ENCODE results near the gene CST6. TPM values are rescaled to one million over a fixed set of nuclear protein-coding genes. Genes with fewer than 3 reads are reported as not detected.
"Not testable (repeated sequence)": the region's sequence is repeated elsewhere in the genome, so short reads cannot be mapped to it uniquely, and the experiment has no call there.

The CST6 gene
- polyA plus RNA-seq, 1 experiment, result 5.9 TPM

DNA sequence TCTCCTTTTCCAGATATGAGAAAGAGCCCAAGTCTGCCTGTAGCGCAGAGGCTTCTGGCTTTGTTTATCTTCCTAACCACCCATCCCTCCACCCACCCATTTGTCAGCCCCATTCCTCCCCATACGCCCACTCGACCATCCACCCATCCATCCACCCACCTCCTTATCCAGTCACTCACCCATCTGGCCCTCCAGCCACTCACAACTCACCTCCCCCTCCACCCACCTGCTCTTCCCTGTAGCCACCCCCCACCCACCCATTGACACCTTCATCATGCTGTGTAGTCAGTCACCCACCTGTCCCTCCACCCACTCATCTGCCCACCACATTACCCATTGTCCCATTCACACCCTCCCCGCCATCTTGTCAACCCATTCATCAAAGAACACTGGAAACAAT lies 5.5 kb downstream of the CST6 start:
- ChIA-PET CTCF (interaction anchor here (1.2 kb wide), 1 partner anchor 52 kb away, joined by 5 read pairs; no protein-coding TSS in a partner anchor), POLR2A (no interaction called here)
- Histone ChIP-seq H3K4me3 (ENCODE audit: low read depth, low read length) (no peak overlapping the region), H3K27me3 (ENCODE audit: control insufficient read depth, insufficient read depth, low read length) (no peaks in the 10 kb centered on the region), H3K36me3 (ENCODE audit: control insufficient read depth, insufficient read depth, low read length) (no peaks in the 10 kb centered on the region)
- DNase-seq (ENCODE audit: low read depth), result no peak
- TF ChIP-seq, protein P1, sequence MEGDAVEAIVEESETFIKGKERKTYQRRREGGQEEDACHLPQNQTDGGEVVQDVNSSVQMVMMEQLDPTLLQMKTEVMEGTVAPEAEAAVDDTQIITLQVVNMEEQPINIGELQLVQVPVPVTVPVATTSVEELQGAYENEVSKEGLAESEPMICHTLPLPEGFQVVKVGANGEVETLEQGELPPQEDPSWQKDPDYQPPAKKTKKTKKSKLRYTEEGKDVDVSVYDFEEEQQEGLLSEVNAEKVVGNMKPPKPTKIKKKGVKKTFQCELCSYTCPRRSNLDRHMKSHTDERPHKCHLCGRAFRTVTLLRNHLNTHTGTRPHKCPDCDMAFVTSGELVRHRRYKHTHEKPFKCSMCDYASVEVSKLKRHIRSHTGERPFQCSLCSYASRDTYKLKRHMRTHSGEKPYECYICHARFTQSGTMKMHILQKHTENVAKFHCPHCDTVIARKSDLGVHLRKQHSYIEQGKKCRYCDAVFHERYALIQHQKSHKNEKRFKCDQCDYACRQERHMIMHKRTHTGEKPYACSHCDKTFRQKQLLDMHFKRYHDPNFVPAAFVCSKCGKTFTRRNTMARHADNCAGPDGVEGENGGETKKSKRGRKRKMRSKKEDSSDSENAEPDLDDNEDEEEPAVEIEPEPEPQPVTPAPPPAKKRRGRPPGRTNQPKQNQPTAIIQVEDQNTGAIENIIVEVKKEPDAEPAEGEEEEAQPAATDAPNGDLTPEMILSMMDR (IDR thresholded peaks at IDR 0.05; ENCODE audit: insufficient read depth, low read depth, low read length), result no peak

GRCh38 chr11:66020212-66020611 lies 8.4 kb downstream of the CST6 start:
- TF ChIP-seq, protein P1 (IDR thresholded peaks at IDR 0.05; ENCODE audit: insufficient read depth, low read depth, low read length), result no peak
- Histone ChIP-seq H3K36me3 (ENCODE audit: control insufficient read depth, insufficient read depth, low read length) (no peaks in the 10 kb centered on the region), H3K27me3 (ENCODE audit: control insufficient read depth, insufficient read depth, low read length) (no peaks in the 10 kb centered on the region), H3K4me3 (ENCODE audit: low read depth, low read length) (no peak overlapping the region)
- DNase-seq (ENCODE audit: low read depth), result no peak
- ChIA-PET CTCF (interaction anchor here (0.7 to 1.6 kb wide), 3 partner anchors 18 to 136 kb away, joined by 3 to 4 read pairs (median 3); partner anchors contain the start of gene BANF1), POLR2A (interaction anchor here (0.6 to 1.1 kb wide), 2 partner anchors 11 to 315 kb away, joined by 3 to 18 read pairs; no protein-coding TSS in a partner anchor)

GRCh38 chr11:66020618-66021357 lies 9.0 kb downstream of the CST6 start:
- POLR2A ChIA-PET, result interaction anchor here (1.1 kb wide), 1 partner anchor 12 kb away, joined by 18 read pairs; no protein-coding TSS in a partner anchor
- Histone ChIP-seq H3K27me3 (ENCODE audit: control insufficient read depth, insufficient read depth, low read length) (no peaks in the 10 kb centered on the region), H3K4me3 (ENCODE audit: low read depth, low read length) (no peak overlapping the region), H3K36me3 (ENCODE audit: control insufficient read depth, insufficient read depth, low read length) (no peaks in the 10 kb centered on the region)
- CTCF ChIA-PET, result interaction anchor here (0.6 to 2.6 kb wide), 5 partner anchors 9 to 137 kb away, joined by 3 to 26 read pairs (median 4); partner anchors contain the start of gene CST6
- TF ChIP-seq, protein P1 (IDR thresholded peaks at IDR 0.05; ENCODE audit: insufficient read depth, low read depth, low read length), result no peak
- DNase-seq (ENCODE audit: low read depth), result no peak

- TF ChIP-seq, protein P1 (IDR thresholded peaks at IDR 0.05; ENCODE audit: insufficient read depth, low read depth, low read length), result peak; percentile 98
- Histone ChIP-seq H3K27me3 (ENCODE audit: control insufficient read depth, insufficient read depth, low read length) (no peaks in the 10 kb centered on the region), H3K36me3 (ENCODE audit: control insufficient read depth, insufficient read depth, low read length) (no peaks in the 10 kb centered on the region), H3K4me3 (ENCODE audit: low read depth, low read length) (no peak overlapping the region)
- CTCF ChIA-PET, result interaction anchor here (0.6 to 3.8 kb wide), 38 partner anchors 9 to 386 kb away, joined by 3 to 48 read pairs (median 4); partner anchors contain the start of genes BANF1, CCDC85B, CST6 and FIBP
- no peak for DNase-seq (ENCODE audit: low read depth)
- POLR2A ChIA-PET, result interaction anchor here (0.6 kb wide), 1 partner anchor 11 kb away, joined by 5 read pairs; no protein-coding TSS in a partner anchor
These were observed 10.8 kb downstream of the CST6 start for GRCh38 chr11:66022401-66023185.

DNA sequence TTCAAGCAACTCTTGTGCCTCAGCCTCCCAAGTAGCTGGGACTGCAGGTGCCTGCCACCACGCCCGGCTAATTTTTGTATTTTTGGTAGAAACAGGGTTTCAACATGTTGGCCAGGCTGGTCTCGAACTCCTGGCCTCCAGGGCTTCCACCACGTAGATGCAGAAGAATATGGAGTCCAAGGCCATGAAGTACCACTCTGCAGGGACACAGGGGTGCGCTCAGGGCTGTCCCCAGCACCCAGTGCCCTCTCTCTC lies 11.3 kb downstream of the CST6 start:
- H3K4me3 ChIP-seq (ENCODE audit: low read depth, low read length); H3K36me3 ChIP-seq (ENCODE audit: control insufficient read depth, insufficient read depth, low read length); POLR2A ChIA-PET; DNase-seq (ENCODE audit: low read depth); H3K27me3 ChIP-seq (ENCODE audit: control insufficient read depth, insufficient read depth, low read length): not testable (repeated sequence)
- CTCF ChIA-PET, result interaction anchor here (0.6 to 3.8 kb wide), 19 partner anchors 8 to 318 kb away, joined by 3 to 48 read pairs (median 7); partner anchors contain the start of genes BANF1, CST6, FIBP and KAT5

Measured in BJ (cell line).